Neutrophil (primary cell): ENCODE results near the gene TEAD4.

ENCODE experiments used
- H3K27ac ChIP-seq: fragments of 200-600 bp; sonication (generic); 2 replicates; pipeline ENCODE4 v1.5.1; 2016; ENCODE audit warnings: mild to moderate bottlenecking, moderate library complexity
- H3K27me3 ChIP-seq: fragments of 200-600 bp; sonication (generic); 2 replicates; pipeline ENCODE4 v1.6.0; 2016; ENCODE audit warnings: mild to moderate bottlenecking
- H3K36me3 ChIP-seq: fragments of 200-600 bp; sonication (generic); 2 replicates; pipeline ENCODE4 v1.5.1; 2017
- H3K4me1 ChIP-seq, 2 experiments: fragments of 200-600 bp in 1 of 2; sonication (generic) in 1 of 2; 1 replicate in 1 of 2; 2 replicates in 1 of 2; pipeline versions ENCODE4 v1.5.1 to v1.6.1; 2013 to 2016; ENCODE audit warnings: low read depth in 1 of 2, low read length in 1 of 2, mild to moderate bottlenecking in 1 of 2, moderate library complexity in 1 of 2; ENCODE audit not compliant: control insufficient read depth in 1 of 2, insufficient read depth in 1 of 2
- H3K4me3 ChIP-seq, 2 experiments: fragments of 200-600 bp in 1 of 2; sonication (generic) in 1 of 2; 1 replicate in 1 of 2; 2 replicates in 1 of 2; pipeline ENCODE4 v1.5.1; 2013 to 2016; ENCODE audit warnings: low read depth in 1 of 2, low read length in 1 of 2, mild to moderate bottlenecking in 1 of 2, moderate library complexity in 1 of 2
- H3K9me3 ChIP-seq: fragments of 200-600 bp; sonication (generic); 2 replicates; pipeline ENCODE4 v1.5.1; 2016
- CTCF ChIP-seq: fragments of 200-600 bp; sonication (generic); IDR thresholded peaks from 2 replicates; pipeline ENCODE4 v1.5.1; 2016; ENCODE audit warnings: antibody characterized with exemption

Gene TEAD4

GRCh38 chr12:3009780-3010179, 50.6 kb downstream of the TEAD4 start:
- H3K4me3 ChIP-seq, result no peak overlapping the region
- H3K27me3 ChIP-seq, result peaks cover 2% of the 10 kb centered on the region
- no peak overlapping the region for H3K27ac ChIP-seq
- no peak for TF ChIP-seq CTCF
- no peaks in the 10 kb centered on the region for H3K36me3 ChIP-seq
- H3K4me1 ChIP-seq, result no peaks in the 10 kb centered on the region
- no peaks in the 10 kb centered on the region for H3K9me3 ChIP-seq

GRCh38 chr12:3010214-3010930, 51.2 kb downstream of the TEAD4 start:
- no peaks in the 10 kb centered on the region for H3K36me3 ChIP-seq
- H3K4me1 ChIP-seq, result no peaks in the 10 kb centered on the region
- H3K27ac ChIP-seq, result no peak overlapping the region
- H3K9me3 ChIP-seq, result no peaks in the 10 kb centered on the region
- peaks cover 4% of the 10 kb centered on the region for H3K27me3 ChIP-seq
- TF ChIP-seq CTCF, result no peak
- no peak overlapping the region for H3K4me3 ChIP-seq

GRCh38 chr12:3012786-3013185, 53.6 kb downstream of the TEAD4 start:
- no peaks in the 10 kb centered on the region for H3K36me3 ChIP-seq
- TF ChIP-seq CTCF, result no peak
- peaks cover 4% of the 10 kb centered on the region for H3K27me3 ChIP-seq
- H3K27ac ChIP-seq, result no peak overlapping the region
- no peak overlapping the region for H3K4me3 ChIP-seq
- H3K4me1 ChIP-seq, result no peaks in the 10 kb centered on the region
- H3K9me3 ChIP-seq, result no peaks in the 10 kb centered on the region

- Histone ChIP-seq H3K9me3 (no peaks in the 10 kb centered on the region), H3K4me3 (no peak overlapping the region), H3K27me3 (peaks cover 4% of the 10 kb centered on the region), H3K27ac (no peak overlapping the region), H3K36me3 (no peaks in the 10 kb centered on the region), H3K4me1 (no peaks in the 10 kb centered on the region)
- no peak for TF ChIP-seq CTCF
Measured at GRCh38 chr12:3014641-3015040, 55.4 kb downstream of the TEAD4 start.

GRCh38 chr12:3015356-3015755, 56.2 kb downstream of the TEAD4 start:
- TF ChIP-seq CTCF, result no peak
- Histone ChIP-seq H3K4me1 (no peaks in the 10 kb centered on the region), H3K4me3 (no peak overlapping the region), H3K27me3 (peaks cover 4% of the 10 kb centered on the region), H3K36me3 (no peaks in the 10 kb centered on the region), H3K9me3 (no peaks in the 10 kb centered on the region), H3K27ac (no peak overlapping the region)
